ENCODE results near the gene PELI2. TPM values are rescaled to one million over a fixed set of nuclear protein-coding genes. Genes with fewer than 3 reads are reported as not detected.

PELI2 gene
- total and polyA plus RNA-seq, 11 donors: 0.80 to 5.2 (median 3.3) TPM

- Histone ChIP-seq H3K36me3 (no peaks in the 10 kb centered on the region), H3K9me3 (peaks cover 0 to 12% (median 4%) of the 10 kb centered on the region in 12 donors), H3K4me3 (no peak overlapping the region), H3K4me1 (no peaks in the 10 kb centered on the region), H3K27me3 (no peaks in the 10 kb centered on the region), H3K27ac (no peak overlapping the region)
- ATAC-seq (no peak), DNase-seq (no peak)
- intact Hi-C loops (cut with DNase I): no loop called here
- no peak for TF ChIP-seq POLR2A (IDR thresholded peaks at IDR 0.05)
- TF ChIP-seq CTCF (IDR thresholded peaks at IDR 0.05): no peak
- 85 to 95% (median 90%) methylated on average over 4 of the region's 4 CpGs for WGBS, 4 donors
Measured at GRCh38 chr14:56261046-56261445, 142.8 kb downstream of the PELI2 start.

GRCh38 chr14:56262530-56262929, 144.3 kb downstream of the PELI2 start:
- Histone ChIP-seq H3K4me3 (no peak overlapping the region), H3K27me3 (no peaks in the 10 kb centered on the region), H3K9me3 (peaks cover 0 to 11% (median 4%) of the 10 kb centered on the region in 12 donors), H3K27ac (no peak overlapping the region), H3K4me1 (no peaks in the 10 kb centered on the region), H3K36me3 (no peaks in the 10 kb centered on the region)
- ATAC-seq (no peak), DNase-seq (no peak)
- TF ChIP-seq CTCF (IDR thresholded peaks at IDR 0.05) (no peak), POLR2A (IDR thresholded peaks at IDR 0.05) (no peak)
- intact Hi-C loops (cut with DNase I): no loop called here
- WGBS, 4 donors: 79 to 89% (median 86%) methylated on average over 3 of the region's 3 CpGs

- ATAC-seq (no peak), DNase-seq (no peak)
- WGBS, 4 donors: 90 to 95% (median 94%) methylated on average over 2 of the region's 2 CpGs
- no peak overlapping the region for H3K27ac ChIP-seq
- H3K9me3 ChIP-seq: no peaks in the 10 kb centered on the region
- intact Hi-C loops (cut with DNase I): no loop called here
- no peak overlapping the region for H3K4me3 ChIP-seq
- no peaks in the 10 kb centered on the region for H3K36me3 ChIP-seq
- H3K27me3 ChIP-seq: no peaks in the 10 kb centered on the region
- TF ChIP-seq POLR2A (IDR thresholded peaks at IDR 0.05) (no peak), CTCF (IDR thresholded peaks at IDR 0.05) (no peak)
- peaks cover 0 to 3% (median 0%) of the 10 kb centered on the region in 12 donors for H3K4me1 ChIP-seq
Measured at GRCh38 chr14:56268039-56268438, 149.8 kb downstream of the PELI2 start.

- Histone ChIP-seq H3K4me3 (no peak overlapping the region), H3K4me1 (peaks cover 0 to 6% (median 0%) of the 10 kb centered on the region in 12 donors), H3K36me3 (no peaks in the 10 kb centered on the region), H3K9me3 (no peaks in the 10 kb centered on the region), H3K27ac (no peak overlapping the region), H3K27me3 (no peaks in the 10 kb centered on the region)
- no peak for ATAC-seq
- WGBS, 4 donors: 70 to 77% (median 73%) methylated on average over 5 of the region's 5 CpGs
- DNase-seq: no peak
- TF ChIP-seq CTCF (IDR thresholded peaks at IDR 0.05): no peak
- TF ChIP-seq POLR2A (IDR thresholded peaks at IDR 0.05): no peak
- intact Hi-C loops (cut with DNase I): no loop called here
Measured at GRCh38 chr14:56268673-56269072, 150.5 kb downstream of the PELI2 start.
